Heart right ventricle (tissue), 16 donors: ENCODE data around the gene ZNF747. TPM values are rescaled to one million over a fixed set of nuclear protein-coding genes. Genes with fewer than 3 reads are reported as not detected.
A peak's percentile ranks its signal among the peaks of the same experiment; 100 is the strongest.

Experiments used
- ATAC-seq, 8 donors: fragments of 200-7000 bp; cut with Tn5 transposase; one replicate each; pipeline ENCODE4 v1.9.1; 2020; ENCODE audit warnings: mild to moderate bottlenecking in 8 of 8, moderate library complexity in 8 of 8, moderate number of reproducible peaks in 1 of 8
- DNase-seq, 2 donors: peaks; one replicate each; pipeline ENCODE4 v3.0.0-alpha.2; 2020
- H3K27ac ChIP-seq, 10 donors: fragments of 200-600 bp; sonication (generic) in 2 of 10; one replicate each; pipeline versions ENCODE4 v1.5.0 to v1.8.0; 2020 to 2022; ENCODE audit warnings: mild to moderate bottlenecking in 3 of 10
- H3K27me3 ChIP-seq, 7 donors: fragments of 200-600 bp; one replicate each; pipeline ENCODE4 v1.8.0; 2021 to 2022; ENCODE audit warnings: mild to moderate bottlenecking in 2 of 7
- H3K36me3 ChIP-seq, 9 donors: fragments of 200-600 bp; sonication (generic) in 1 of 9; one replicate each; pipeline versions ENCODE4 v1.5.0 to v1.8.0; 2020 to 2022; ENCODE audit warnings: mild to moderate bottlenecking in 2 of 9
- H3K4me1 ChIP-seq, 9 donors: fragments of 200-600 bp; sonication (generic) in 1 of 9; one replicate each; pipeline versions ENCODE4 v1.5.0 to v1.8.0; 2020 to 2022; ENCODE audit warnings: mild to moderate bottlenecking in 4 of 9
- H3K4me3 ChIP-seq, 10 donors: fragments of 200-600 bp; sonication (generic) in 2 of 10; one replicate each; pipeline versions ENCODE4 v1.5.0 to v1.8.0; 2020 to 2022; ENCODE audit warnings: mild to moderate bottlenecking in 7 of 10, moderate library complexity in 2 of 10
- H3K9me3 ChIP-seq, 11 donors: fragments of 200-600 bp in 10 of 11; sonication (generic) in 2 of 11; one replicate each; pipeline versions ENCODE4 v1.5.0 to v1.8.0; 2013 to 2022; ENCODE audit warnings: mild to moderate bottlenecking in 2 of 11, control low read depth in 1 of 11, moderate library complexity in 1 of 11
- CTCF ChIP-seq, 9 donors: fragments of 200-600 bp; sonication (generic) in 2 of 9; IDR thresholded peaks; one replicate each; pipeline versions ENCODE4 v1.5.0 to v1.8.0; 2021 to 2022; ENCODE audit warnings: antibody characterized with exemption in 9 of 9, mild to moderate bottlenecking in 5 of 9, moderate library complexity in 1 of 9
- WGBS, 2 donors: extraction: QIAGEN DNeasy Blood & Tissue Kit; methylation state at CpG; one replicate each; pipeline ENCODE4 v1.1.7; 2013; ENCODE audit warnings: inconsistent platforms in 1 of 2; 5-methylcytosine and 5-hydroxymethylcytosine counted together
- intact Hi-C, 10 donors: fragments of 100-400 bp; cut with DNase I; formaldehyde crosslinking; loops; one replicate each; pipeline versions ENCODE4 v1.11.1 to v1.14.2; 2022
- polyA plus RNA-seq, 2 donors: library from polyadenylated mRNA; stranded (reverse); fragments of 200-250 nt; gene quantifications; one replicate each; pipeline ENCODE4 v1.2.3, GENCODE V29; 2013
- total RNA-seq, 10 donors: library from RNA; stranded (reverse); fragmentation: NEBNext Ultra II Directional in 3 of 10; extraction: Animal tissue kit (Norgen Biotek cat#: 25700) in 3 of 10; gene quantifications; one replicate each; pipeline versions ENCODE4 v1.2.1 to v1.2.4, GENCODE V29; 2021 to 2023
- donor health status: Arrhythmogenic right ventricular cardiomyopathy.
- donor health status: ischemic (EF 13 %, LVEDD 7.1; RV severe dilation, severe dysfunction).
- donor health status: healthy with polysubstance abuse.
- donor health status: DM: no; HTN: yes; CAD: no.
- donor health status: DM: no; HTN: no; CAD: no.
- donor health status: ischemic (EF 25% LVEDD 6.9; RV normal size, moderate dysfunction).
- donor health status: ischemic (EF 25% LVEDD 5.7; RV mildly dilated, moderate dysfunction).
- donor health status: healthy.
- donor health status: DM: yes; HTN: yes; CAD: no.
- donor health status: Ischemic cardiomyopathy.
- donor health status: ischemic (EF 35%, LVEDD 5.7; RV mildly dilated, moderate dysfunction).
- donor health status: nonischemic (EF 11% LVEDD 7.7; RV severe dilation, severe dysfunction).
- donor health status: DM: yes; HTN: yes; CAD: no.
- donor health status: PGD.
- donor health status: ischemic (EF 29% LVEDD 5.4; RV normal size, mild dysfunction).
- donor health status: nonischemic (EF 23%, LVEDD 6.1; RV moderate dilation, normal function).

Gene ZNF747
- total and polyA plus RNA-seq, 12 donors = 8.5 to 14.3 (median 10.5) TPM

- H3K27me3 ChIP-seq = no peaks in the 10 kb centered on the region
- intact Hi-C loops = loop anchor here in 5 of 10 donors (5.0 to 10.0 kb wide), 6 partner anchors 42 to 466 kb away; partner anchors contain the start of genes ZNF785 (in 3 of the 5), ZNF688 (in 2 of the 5), ALDOA (in 1 of the 5) and SRCAP (in 1 of the 5)
- whole genome bisulfite sequencing, 2 donors = 86 to 88% methylated on average over 13 of the region's 13 CpGs
- H3K36me3 ChIP-seq = peaks cover 0 to 36% (median 18%) of the 10 kb centered on the region in 9 donors
- peaks cover 5 to 43% (median 37%) of the 10 kb centered on the region in 9 donors for H3K4me1 ChIP-seq
- ATAC-seq (no peak), DNase-seq (no peak)
- H3K27ac ChIP-seq = no peak overlapping the region
- H3K9me3 ChIP-seq = no peaks in the 10 kb centered on the region
- TF ChIP-seq CTCF (IDR thresholded peaks at IDR 0.05) = no peak
- no peak overlapping the region for H3K4me3 ChIP-seq
These were observed 4.3 kb downstream of the ZNF747 start for GRCh38 chr16:30530163-30531037.

GRCh38 chr16:30528799-30529457 is 5.7 kb downstream of the ZNF747 start:
- no peaks in the 10 kb centered on the region for H3K27me3 ChIP-seq
- peaks cover 0 to 49% (median 18%) of the 10 kb centered on the region in 9 donors for H3K36me3 ChIP-seq
- peaks cover 8 to 52% (median 42%) of the 10 kb centered on the region in 9 donors for H3K4me1 ChIP-seq
- DNase-seq = no peak
- intact Hi-C loops = loop anchor here in 7 of 10 donors (5.0 to 10.0 kb wide), 7 partner anchors 43 to 126 kb away; partner anchors contain the start of genes SEPHS2 (in 4 of the 7), ZNF688 (in 4 of the 7), DCTPP1 (in 1 of the 7) and FBRS (in 1 of the 7)
- 72 to 80% methylated on average over 4 of the region's 4 CpGs for WGBS, 2 donors
- H3K27ac ChIP-seq = peak overlapping the region in 6 of 10 donors; percentile 94 to 100 (median 98)
- H3K4me3 ChIP-seq = no peak overlapping the region
- no peak for TF ChIP-seq CTCF (IDR thresholded peaks at IDR 0.05)
- H3K9me3 ChIP-seq = no peaks in the 10 kb centered on the region
- no peak for ATAC-seq

- no peaks in the 10 kb centered on the region for H3K27me3 ChIP-seq
- peak overlapping the region in 9 of 10 donors; percentile 4 to 87 (median 72) for H3K4me3 ChIP-seq
- 22 to 23% methylated on average over 14 of the region's 14 CpGs for WGBS, 2 donors
- H3K36me3 ChIP-seq = peaks cover 0 to 41% (median 14%) of the 10 kb centered on the region in 9 donors
- ATAC-seq (no peak), DNase-seq (no peak)
- peaks cover 8 to 43% (median 38%) of the 10 kb centered on the region in 9 donors for H3K4me1 ChIP-seq
- intact Hi-C loops = loop anchor here in 7 of 10 donors (2.0 to 10.0 kb wide), 10 partner anchors 31 to 127 kb away; partner anchors contain the start of genes SEPHS2 (in 5 of the 7), ZNF688 (in 4 of the 7), DCTPP1 (in 1 of the 7) and FBRS (in 1 of the 7)
- H3K27ac ChIP-seq = peak overlapping the region in 9 of 10 donors; percentile 94 to 100 (median 99)
- no peak for TF ChIP-seq CTCF (IDR thresholded peaks at IDR 0.05)
- H3K9me3 ChIP-seq = no peaks in the 10 kb centered on the region
These were observed 7.0 kb downstream of the ZNF747 start for GRCh38 chr16:30527635-30528178.
